DMS 273 treated with DMSO at 0.1 percent for 48 hours (cell line): Measurements from ENCODE around the gene GABRR2.
"Not testable (repeated sequence)": the region's sequence is repeated elsewhere in the genome, so short reads cannot be mapped to it uniquely, and the experiment has no call there.

Experiments used
- DNase-seq: peaks from one replicate; lab custom pipeline; 2025; lab: John Stamatoyannopoulos, UW

GABRR2 gene

GRCh38 chr6:89257346-89257745, 57.8 kb downstream of the GABRR2 start:
- no peak for DNase-seq

GRCh38 chr6:89255417-89255816, 59.7 kb downstream of the GABRR2 start:
- DNase-seq = no peak

GRCh38 chr6:89254569-89254968, 60.5 kb downstream of the GABRR2 start:
- DNase-seq = no peak

- no peak for DNase-seq
These were observed 62.2 kb downstream of the GABRR2 start for GRCh38 chr6:89252907-89253306.

- no peak for DNase-seq
These were observed 63.1 kb downstream of the GABRR2 start for GRCh38 chr6:89251976-89252375.

GRCh38 chr6:89251170-89251569, 63.9 kb downstream of the GABRR2 start:
- DNase-seq = no peak

GRCh38 chr6:89250239-89250638, 64.9 kb downstream of the GABRR2 start:
- no peak for DNase-seq

GRCh38 chr6:89244241-89244985, 70.7 kb downstream of the GABRR2 start:
- DNase-seq = no peak

- DNase-seq = no peak
These were observed 71.8 kb downstream of the GABRR2 start for GRCh38 chr6:89243331-89243629.

- DNase-seq = peak; percentile 68
These were observed 72.3 kb downstream of the GABRR2 start for GRCh38 chr6:89242574-89243330.

GRCh38 chr6:89239338-89239737, 75.8 kb downstream of the GABRR2 start:
- DNase-seq = no peak

GRCh38 chr6:89237158-89237557, 77.9 kb downstream of the GABRR2 start:
- no peak for DNase-seq

- not testable (repeated sequence) for DNase-seq
These were observed 81.5 kb downstream of the GABRR2 start for GRCh38 chr6:89233605-89234004.

GRCh38 chr6:89222712-89223039, 92.4 kb downstream of the GABRR2 start:
- no peak for DNase-seq

- DNase-seq = no peak
These were observed 93.0 kb downstream of the GABRR2 start for GRCh38 chr6:89221971-89222711.

- DNase-seq = no peak
These were observed 94.0 kb downstream of the GABRR2 start for GRCh38 chr6:89221129-89221528.

GRCh38 chr6:89217299-89217910, 97.7 kb downstream of the GABRR2 start, which contains the start of gene GABRR1:
TSS of gene GABRR1 (minus strand) at chr6:89217358. CDS start at chr6:89217322, 36 bp downstream.
- DNase-seq = no peak

GRCh38 chr6:89216411-89216810, 98.7 kb downstream of the GABRR2 start:
- DNase-seq = no peak

GRCh38 chr6:89215391-89215790, 99.7 kb downstream of the GABRR2 start:
- DNase-seq = no peak

GRCh38 chr6:89214197-89214596, 100.9 kb downstream of the GABRR2 start:
- DNase-seq = no peak

- DNase-seq = no peak
These were observed 102.6 kb downstream of the GABRR2 start for GRCh38 chr6:89212472-89212871.

- no peak for DNase-seq
These were observed 105.6 kb downstream of the GABRR2 start for GRCh38 chr6:89209457-89209856.

GRCh38 chr6:89208551-89208950, 106.5 kb downstream of the GABRR2 start:
- no peak for DNase-seq
